SK-N-SH (cell line): ENCODE data around the gene SETD4. TPM values are rescaled to one million over a fixed set of nuclear protein-coding genes. Genes with fewer than 3 reads are reported as not detected.

Source experiments
- CTCF ChIA-PET: fragments of 300-600, 350-600 bp; formaldehyde crosslinking; extraction: SDS; loops from one replicate; lab custom pipeline; 2021; lab: Yijun Ruan, JAX
- POLR2A ChIA-PET: fragments of 350-600 bp; sonication (Branson Sonifier 250); formaldehyde crosslinking; extraction: SDS; loops from one replicate; lab custom pipeline; 2020; ENCODE audit warnings: antibody characterized with exemption, inconsistent platforms; lab: Yijun Ruan, JAX
- DNase-seq: peaks from one replicate; pipeline ENCODE4 v3.0.0; 2012
- H2AFZ ChIP-seq: fragments of 200-600 bp; sonication (generic); 2 replicates; pipeline ENCODE4 v1.8.1; 2016; ENCODE audit warnings: antibody characterized with exemption, mild to moderate bottlenecking, low read depth
- H3F3A ChIP-seq: fragments of 200-600 bp; sonication (generic); replicated peaks from 2 replicates; pipeline ENCODE3; 2016; ENCODE audit warnings: antibody characterized with exemption, mild to moderate bottlenecking; ENCODE audit not compliant: insufficient read depth
- H3K27ac ChIP-seq, 2 experiments: fragments of 200-500 bp in 1 of 2; fragments of 200-600 bp in 1 of 2; sonication (Bioruptor generic) in 1 of 2; sonication (generic), shearing (Covaris generic) in 1 of 2; 2 replicates each; pipeline versions ENCODE4 v1.5.1 to v1.6.1; 2014 to 2016; ENCODE audit warnings: low read depth in 2 of 2, inconsistent platforms in 1 of 2, low read length in 1 of 2, mild to moderate bottlenecking in 1 of 2, mixed read lengths in 1 of 2
- H3K27me3 ChIP-seq: fragments of 200-600 bp; sonication (generic), shearing (Covaris generic); 2 replicates; pipeline ENCODE4 v1.6.1; 2016; ENCODE audit warnings: mixed run types; ENCODE audit not compliant: insufficient read depth
- H3K36me3 ChIP-seq, 2 experiments: fragments of 200-500 bp in 1 of 2; fragments of 200-600 bp in 1 of 2; sonication (Bioruptor generic) in 1 of 2; sonication (generic) in 1 of 2; replicated peaks in 1 of 2; 2 replicates each; pipeline versions ENCODE3 to v1.5.1; 2014 to 2016; ENCODE audit warnings: low read length in 1 of 2, mild to moderate bottlenecking in 1 of 2; ENCODE audit not compliant: insufficient read depth in 2 of 2, control insufficient read depth in 1 of 2
- H3K4me1 ChIP-seq, 2 experiments: fragments of 200-500 bp in 1 of 2; fragments of 200-600 bp in 1 of 2; sonication (Bioruptor generic) in 1 of 2; sonication (generic), shearing (Covaris generic) in 1 of 2; 2 replicates each; pipeline versions ENCODE4 v1.5.1 to v1.6.1; 2014 to 2016; ENCODE audit warnings: low read depth in 1 of 2, low read length in 1 of 2, mixed run types in 1 of 2; ENCODE audit not compliant: insufficient read depth in 2 of 2, control insufficient read depth in 1 of 2
- H3K4me2 ChIP-seq: fragments of 200-600 bp; sonication (generic), shearing (Covaris generic); 2 replicates; pipeline ENCODE4 v1.6.1; 2017; ENCODE audit warnings: mixed run types
- H3K4me3 ChIP-seq, 2 experiments: fragments of 200-500 bp in 1 of 2; fragments of 200-600 bp in 1 of 2; sonication (Bioruptor generic) in 1 of 2; sonication (generic), shearing (Covaris generic) in 1 of 2; 2 replicates each; pipeline versions ENCODE4 v1.5.1 to v1.8.1; 2014 to 2016; ENCODE audit warnings: low read depth in 2 of 2, inconsistent platforms in 1 of 2, low read length in 1 of 2, mild to moderate bottlenecking in 1 of 2, mixed read lengths in 1 of 2, moderate library complexity in 1 of 2
- H3K79me2 ChIP-seq: fragments of 200-600 bp; sonication (generic); 2 replicates; pipeline ENCODE4 v1.8.1; 2017; ENCODE audit warnings: mild to moderate bottlenecking; ENCODE audit not compliant: insufficient read depth
- H3K9ac ChIP-seq: fragments of 200-600 bp; sonication (generic); 2 replicates; pipeline ENCODE4 v1.6.1; 2017; ENCODE audit warnings: mixed run types
- H3K9me2 ChIP-seq: fragments of 200-600 bp; sonication (generic); 2 replicates; pipeline ENCODE4 v1.6.1; 2017; ENCODE audit warnings: mixed run types
- H3K9me3 ChIP-seq: fragments of 200-600 bp; sonication (generic); 2 replicates; pipeline ENCODE4 v1.6.1; 2017; ENCODE audit warnings: mixed run types, mild to moderate bottlenecking, moderate library complexity
- H4K20me1 ChIP-seq: fragments of 200-600 bp; sonication (generic); 2 replicates; pipeline ENCODE4 v1.6.1; 2017; ENCODE audit warnings: mild to moderate bottlenecking, mixed run types; ENCODE audit not compliant: insufficient read depth
- CTCF ChIP-seq: fragments of 200-600 bp; sonication (generic); IDR thresholded peaks from 2 replicates; pipeline ENCODE4 v1.6.1; 2017; ENCODE audit warnings: antibody characterized with exemption, mild to moderate bottlenecking, moderate library complexity
- EP300 ChIP-seq, 2 experiments: IDR thresholded peaks; 2 replicates each; pipeline versions ENCODE4 v1.4.0 to v1.6.1; 2012; ENCODE audit warnings: borderline replicate concordance in 1 of 2, low read depth in 1 of 2, low read length in 1 of 2
- EZH2phosphoT487 ChIP-seq: fragments of 200-600 bp; sonication (generic); IDR thresholded peaks from 2 replicates; pipeline ENCODE4 v1.6.1; 2017; ENCODE audit warnings: low read depth, mixed run types, mild to moderate bottlenecking, antibody characterized with exemption, moderate library complexity, borderline replicate concordance
- FOXJ3 ChIP-seq: sonication (generic); formaldehyde crosslinking; IDR thresholded peaks from 2 replicates; pipeline ENCODE4 v1.5.1; 2020; ENCODE audit warnings: mild to moderate bottlenecking, missing genetic modification reagents
- FOXM1 ChIP-seq: IDR thresholded peaks from 2 replicates; pipeline ENCODE4 v1.4.0; 2012; ENCODE audit warnings: low read depth, mild to moderate bottlenecking
- GABPA ChIP-seq: IDR thresholded peaks from 2 replicates; pipeline ENCODE4 v1.4.0; 2012; ENCODE audit warnings: low read depth, mild to moderate bottlenecking
- GATA2 ChIP-seq: sonication (generic); formaldehyde crosslinking; IDR thresholded peaks from 2 replicates; pipeline ENCODE4 v1.5.0; 2020; ENCODE audit warnings: mild to moderate bottlenecking, missing genetic modification reagents
- MAX ChIP-seq: IDR thresholded peaks from 2 replicates; pipeline ENCODE4 v1.4.0; 2012; ENCODE audit warnings: low read depth
- MXI1 ChIP-seq: IDR thresholded peaks from 2 replicates; pipeline ENCODE4 v1.6.1; 2012; ENCODE audit warnings: mild to moderate bottlenecking, low read depth, low read length, improper control_type of control experiment
- NFIC ChIP-seq: IDR thresholded peaks from 2 replicates; pipeline ENCODE4 v1.4.0; 2012; ENCODE audit warnings: borderline replicate concordance
- RAD21 ChIP-seq: IDR thresholded peaks from 2 replicates; pipeline ENCODE4 v1.6.1; 2012; ENCODE audit warnings: mild to moderate bottlenecking, low read length
- REST ChIP-seq: IDR thresholded peaks from 2 replicates; pipeline ENCODE4 v1.6.1; 2012; ENCODE audit warnings: mild to moderate bottlenecking, low read depth, low read length, moderate library complexity
- RFX5 ChIP-seq: IDR thresholded peaks from 2 replicates; pipeline ENCODE4 v1.6.1; 2012; ENCODE audit warnings: mild to moderate bottlenecking, improper control_type of control experiment, low read length
- SIN3A ChIP-seq: IDR thresholded peaks from 2 replicates; pipeline ENCODE4 v1.6.1; 2012; ENCODE audit warnings: low read depth, mild to moderate bottlenecking, low read length, moderate library complexity, borderline replicate concordance
- TCF12 ChIP-seq: IDR thresholded peaks from 2 replicates; pipeline ENCODE4 v1.4.0; 2012
- TEAD4 ChIP-seq: IDR thresholded peaks from 2 replicates; pipeline ENCODE4 v1.4.0; 2012; ENCODE audit warnings: mild to moderate bottlenecking, borderline replicate concordance; ENCODE audit not compliant: insufficient read depth
- USF1 ChIP-seq: IDR thresholded peaks from 2 replicates; pipeline ENCODE4 v1.4.0; 2012; ENCODE audit warnings: low read depth, borderline replicate concordance
- USF2 ChIP-seq: fragments of 150-350 bp; IDR thresholded peaks from 2 replicates; pipeline ENCODE4 v1.6.1; 2017; ENCODE audit warnings: antibody characterized with exemption, low read length, low read depth, borderline replicate concordance
- ZBTB33 ChIP-seq: IDR thresholded peaks from 2 replicates; pipeline ENCODE4 v1.4.0; 2012; ENCODE audit warnings: low read depth, borderline replicate concordance
- WGBS: methylation state at CpG from one replicate; pipeline ENCODE4 v1.1.6; 2017; ENCODE audit warnings: low lambda C conversion rate; 5-methylcytosine and 5-hydroxymethylcytosine counted together
- polyA plus RNA-seq, 3 experiments: library from polyadenylated mRNA; depleted of rRNA; stranded (reverse); fragments of >200 nt; gene quantifications; 2 replicates each; pipeline ENCODE4 v1.2.3, GENCODE V29; 2012

Gene SETD4
- polyA plus RNA-seq, 1 of the 3 experiments (the other 2 are of a cell fraction), result 15.9 TPM

- no peak overlapping the region for H3K4me3 ChIP-seq
- H3F3A ChIP-seq, result no peaks in the 10 kb centered on the region
- peaks cover 0 to 7% of the 10 kb centered on the region in 2 experiments; a peak in 1 of 4 replicates for H3K4me1 ChIP-seq
- H4K20me1 ChIP-seq, result no peaks in the 10 kb centered on the region
- H3K36me3 ChIP-seq, result peaks cover 1 to 8% of the 10 kb centered on the region in 2 experiments
- POLR2A ChIA-PET, result no interaction called here
- H3K79me2 ChIP-seq, result no peaks in the 10 kb centered on the region
- WGBS, result 78% methylated on average over 7 of the region's 7 CpGs
- H3K9ac ChIP-seq, result no peak overlapping the region
- TF ChIP-seq MXI1 (no peak), NFIC (no peak), SIN3A (no peak), CTCF (no peak), MAX (no peak), ZBTB33 (no peak), FOXJ3 (CRISPR knock-in tag) (no peak), USF1 (no peak), FOXM1 (no peak), REST (no peak), EP300 (IDR thresholded peaks at IDR 0.05; ENCODE audit: borderline replicate concordance in 1 of 2, low read depth in 1 of 2, low read length in 1 of 2) (no peak), EZH2phosphoT487 (no peak), GABPA (no peak), RAD21 (no peak), RFX5 (no peak), TEAD4 (no peak), GATA2 (CRISPR knock-in tag) (no peak), USF2 (no peak), TCF12 (no peak)
- no peak for DNase-seq
- H3K4me2 ChIP-seq, result no peak overlapping the region
- CTCF ChIA-PET, result interaction anchor here (1.0 to 1.1 kb wide), 2 partner anchors 9 to 48 kb away, joined by 3 to 5 read pairs; no protein-coding TSS in a partner anchor
- no peaks in the 10 kb centered on the region for H3K27me3 ChIP-seq
- no peaks in the 10 kb centered on the region for H3K9me2 ChIP-seq
- H3K9me3 ChIP-seq, result no peaks in the 10 kb centered on the region
- no peak overlapping the region for H2AFZ ChIP-seq
- no peak overlapping the region for H3K27ac ChIP-seq
Observed at GRCh38 chr21:36076878-36077655, 16.7 kb upstream of the SETD4 start.
